ENCODE data around the gene DDX20.

DNA sequence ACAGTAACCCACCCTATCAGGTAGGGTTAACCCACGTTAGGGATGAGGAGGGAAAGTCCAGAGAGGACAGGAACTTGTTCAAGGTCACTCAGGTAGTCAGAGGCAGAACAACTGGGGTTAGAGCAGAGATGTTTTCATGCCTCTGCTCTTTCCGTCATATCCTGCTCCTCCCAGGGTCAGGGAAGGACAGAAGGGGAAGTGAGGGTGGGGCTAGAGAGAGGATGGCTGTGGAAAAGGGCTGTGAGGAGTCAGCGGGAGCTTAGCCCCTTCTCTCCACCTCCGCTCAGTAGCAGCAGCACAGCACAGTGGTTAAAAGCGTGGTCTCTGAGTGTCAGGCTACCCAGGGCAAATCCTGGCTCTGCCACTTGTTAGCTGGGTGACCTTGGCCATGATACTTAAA lies 36.5 kb downstream of the DDX20 start:
- TF ChIP-seq, protein P1, sequence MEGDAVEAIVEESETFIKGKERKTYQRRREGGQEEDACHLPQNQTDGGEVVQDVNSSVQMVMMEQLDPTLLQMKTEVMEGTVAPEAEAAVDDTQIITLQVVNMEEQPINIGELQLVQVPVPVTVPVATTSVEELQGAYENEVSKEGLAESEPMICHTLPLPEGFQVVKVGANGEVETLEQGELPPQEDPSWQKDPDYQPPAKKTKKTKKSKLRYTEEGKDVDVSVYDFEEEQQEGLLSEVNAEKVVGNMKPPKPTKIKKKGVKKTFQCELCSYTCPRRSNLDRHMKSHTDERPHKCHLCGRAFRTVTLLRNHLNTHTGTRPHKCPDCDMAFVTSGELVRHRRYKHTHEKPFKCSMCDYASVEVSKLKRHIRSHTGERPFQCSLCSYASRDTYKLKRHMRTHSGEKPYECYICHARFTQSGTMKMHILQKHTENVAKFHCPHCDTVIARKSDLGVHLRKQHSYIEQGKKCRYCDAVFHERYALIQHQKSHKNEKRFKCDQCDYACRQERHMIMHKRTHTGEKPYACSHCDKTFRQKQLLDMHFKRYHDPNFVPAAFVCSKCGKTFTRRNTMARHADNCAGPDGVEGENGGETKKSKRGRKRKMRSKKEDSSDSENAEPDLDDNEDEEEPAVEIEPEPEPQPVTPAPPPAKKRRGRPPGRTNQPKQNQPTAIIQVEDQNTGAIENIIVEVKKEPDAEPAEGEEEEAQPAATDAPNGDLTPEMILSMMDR (IDR thresholded peaks at IDR 0.05): no peak
- TF ChIP-seq POLR2A (IDR thresholded peaks at IDR 0.05): no peak
